Astrocyte of the hippocampus (primary cell): ENCODE data around the gene TMEM63C.
"Not testable (repeated sequence)": the region's sequence is repeated elsewhere in the genome, so short reads cannot be mapped to it uniquely, and the experiment has no call there.

Experiments
- DNase-seq: peaks from one replicate; pipeline ENCODE4 v3.0.0; 2011; ENCODE audit warnings: low read depth, low spot score

The TMEM63C gene

DNA sequence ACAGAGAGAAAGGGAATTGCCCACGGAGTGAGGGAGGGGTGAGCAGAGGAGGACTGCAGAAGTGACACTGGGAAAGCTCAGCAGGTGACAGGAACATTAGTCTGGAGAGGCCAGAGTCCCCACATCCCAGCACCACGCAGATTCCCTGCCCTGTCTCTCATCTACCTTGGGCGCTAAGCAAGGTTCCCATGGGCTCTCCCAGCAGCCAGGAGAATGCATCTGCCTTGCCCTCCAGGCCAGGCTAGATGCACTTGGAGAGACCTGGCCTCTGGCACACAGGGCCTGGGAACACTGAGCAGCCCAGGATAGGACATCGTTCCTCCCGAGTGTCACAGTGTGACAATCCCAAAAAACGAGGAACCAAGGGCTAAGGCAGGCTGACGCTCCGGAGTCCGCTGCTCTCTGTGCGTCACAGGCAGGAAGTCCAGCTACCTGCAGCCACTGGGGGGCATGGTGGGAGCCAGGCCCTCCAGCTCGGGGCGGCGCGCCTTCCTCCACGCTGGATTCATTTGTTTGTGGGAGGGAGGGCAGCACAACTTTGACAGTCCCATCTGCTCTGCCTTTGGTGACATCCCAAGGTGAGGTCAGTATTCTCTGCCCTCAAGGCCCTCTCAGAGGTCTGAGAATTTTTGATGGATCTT, 94.8 kb downstream of the TMEM63C start:
- no peak for DNase-seq

DNA sequence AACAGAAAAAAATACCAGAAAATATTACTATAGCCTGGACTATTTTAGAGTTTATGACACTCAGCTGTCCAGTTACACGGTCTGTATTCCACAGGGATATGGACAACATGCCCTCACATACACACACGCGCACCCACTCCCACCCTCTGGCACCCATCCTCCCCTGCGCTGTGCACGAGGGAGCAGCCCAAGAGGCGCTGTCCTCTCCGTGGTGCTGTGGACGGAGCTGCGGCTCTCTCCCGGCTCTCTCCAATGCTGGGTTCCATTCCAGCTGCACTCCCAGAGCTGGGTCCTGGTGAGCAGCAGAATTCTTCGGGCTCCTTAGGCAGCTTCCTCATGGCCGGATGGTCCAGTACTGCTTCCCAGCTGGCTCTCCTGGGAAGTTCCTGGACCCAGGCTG, 95.4 kb downstream of the TMEM63C start:
- no peak for DNase-seq

GRCh38 chr14:77278461-77279230, 97.0 kb downstream of the TMEM63C start:
- DNase-seq = no peak

DNA sequence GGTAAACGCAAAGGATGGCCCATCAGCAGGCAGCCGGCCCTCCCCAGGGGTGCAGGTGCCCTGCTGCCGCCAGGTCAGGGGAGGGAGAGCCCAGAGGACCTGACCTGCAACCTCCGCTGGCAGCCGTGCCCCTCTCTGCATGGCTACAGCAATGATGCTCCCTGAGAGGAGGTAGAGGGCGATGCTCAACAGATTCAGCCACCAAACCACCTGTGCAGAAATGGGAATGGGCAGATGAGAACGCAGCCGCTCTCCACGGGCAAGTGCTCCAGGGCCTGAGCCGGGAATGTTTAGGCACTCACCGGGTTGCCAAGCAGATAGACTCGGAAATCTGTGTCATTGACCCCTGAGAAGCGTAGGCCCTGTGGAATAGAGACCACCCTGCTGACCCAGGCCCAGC, 98.1 kb downstream of the TMEM63C start:
- no peak for DNase-seq

DNA sequence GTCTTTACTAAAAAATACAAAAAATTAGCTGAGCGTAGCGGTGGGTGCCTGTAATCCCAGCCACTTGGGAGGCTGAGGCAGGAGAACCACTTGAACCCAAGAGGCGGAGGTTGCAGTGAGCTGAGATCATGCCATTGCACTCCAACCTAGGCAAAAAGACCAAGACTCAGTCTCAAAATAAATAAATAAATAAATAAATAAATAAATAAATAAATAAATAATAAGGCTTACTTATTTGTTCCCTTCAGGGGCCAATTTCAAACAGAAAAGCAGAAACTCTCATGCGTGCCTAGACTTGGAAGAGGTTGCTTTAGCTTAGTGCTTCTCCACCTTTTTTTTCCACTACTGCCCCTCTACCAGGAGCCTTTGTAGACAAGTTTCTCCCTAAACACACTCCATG, 99.3 kb downstream of the TMEM63C start:
- DNase-seq = not testable (repeated sequence)

DNA sequence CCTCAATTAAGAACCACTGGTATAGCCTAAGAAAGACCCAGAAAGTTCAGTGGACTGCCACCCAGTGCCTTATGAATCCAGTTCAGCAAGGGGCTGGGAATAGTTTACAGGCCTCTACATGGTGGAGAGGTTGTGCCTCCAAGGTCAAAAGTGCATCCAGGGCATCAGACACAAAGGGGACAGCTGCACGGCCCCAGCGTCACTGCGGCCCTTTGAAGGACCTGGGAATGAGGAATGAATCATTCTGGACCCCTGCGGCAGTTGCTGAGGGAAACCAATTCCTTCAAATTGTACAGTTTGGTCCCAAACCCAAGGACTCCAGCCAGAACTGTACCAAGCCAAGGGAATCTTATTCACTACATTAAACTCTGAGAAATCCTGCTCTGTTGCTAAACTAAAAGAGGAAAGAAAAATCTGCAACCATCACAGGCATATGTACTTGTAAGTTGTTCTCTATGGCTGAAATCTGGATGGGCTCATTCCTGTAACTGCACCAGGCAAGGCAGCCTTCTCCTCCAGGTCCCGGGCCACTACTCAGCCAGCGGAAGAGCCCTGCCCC, 100.3 kb downstream of the TMEM63C start:
- DNase-seq = no peak

DNA sequence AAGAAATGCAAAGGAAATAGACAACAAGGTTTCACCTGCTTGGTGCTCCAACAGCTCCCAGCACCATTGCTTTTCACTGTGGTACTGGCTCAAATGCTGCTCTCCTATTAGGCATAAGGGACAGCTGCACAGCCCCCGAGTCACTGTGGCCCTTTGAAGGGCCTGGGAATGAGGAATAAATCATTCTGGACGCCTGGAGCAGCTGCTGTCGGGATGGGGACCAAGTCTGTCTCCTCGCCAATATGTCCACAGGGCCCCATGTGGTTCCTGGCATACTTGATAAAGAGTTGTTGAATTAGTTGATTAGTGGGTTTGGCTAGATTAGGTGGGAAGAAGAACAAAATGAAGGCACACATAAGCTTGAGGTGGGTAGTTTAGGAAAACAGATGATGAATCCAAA, 102.5 kb downstream of the TMEM63C start:
- no peak for DNase-seq

DNA sequence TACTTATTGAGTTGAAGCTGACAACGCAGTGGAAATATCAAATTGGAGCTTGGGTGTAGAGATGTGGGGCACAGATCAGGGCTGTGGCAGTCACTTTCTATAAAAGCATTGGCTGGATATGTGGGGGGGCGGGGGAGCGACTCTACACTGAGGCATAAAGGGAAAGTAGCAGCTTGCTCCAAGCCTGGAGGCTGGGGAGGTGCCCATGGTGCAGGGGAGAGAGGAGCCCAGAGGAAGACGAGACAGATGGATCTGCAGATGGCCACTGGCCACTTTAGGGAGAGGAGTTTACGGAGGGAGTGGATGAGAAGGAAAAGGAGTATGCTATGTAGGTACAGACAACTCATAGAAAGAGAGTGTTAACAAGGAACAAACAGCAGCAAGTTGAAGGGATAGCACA, 102.9 kb downstream of the TMEM63C start:
- no peak for DNase-seq

GRCh38 chr14:77286576-77286975, 105.0 kb downstream of the TMEM63C start:
- no peak for DNase-seq

GRCh38 chr14:77290705-77291104, 109.1 kb downstream of the TMEM63C start:
- peak; percentile 47 for DNase-seq

DNA sequence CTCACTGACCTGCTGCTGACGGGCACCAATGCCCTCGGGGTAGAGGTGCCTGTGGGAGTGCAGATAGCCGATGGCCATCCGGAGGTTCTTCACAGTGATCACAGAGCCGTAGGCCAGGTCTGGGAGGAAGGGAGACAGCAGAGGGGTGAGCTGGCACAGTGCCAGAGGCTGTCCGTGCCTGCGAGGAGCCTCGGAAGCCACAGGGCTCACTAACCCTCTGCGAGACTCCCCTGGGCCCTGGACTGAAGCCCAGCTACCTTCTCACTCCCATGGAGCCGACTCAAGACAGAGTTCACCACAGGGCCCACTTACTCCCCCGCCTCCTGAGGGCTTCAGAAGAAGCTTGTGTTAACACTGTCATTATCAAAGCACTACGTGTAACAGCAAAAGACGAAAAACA, 114.6 kb downstream of the TMEM63C start:
- no peak for DNase-seq

DNA sequence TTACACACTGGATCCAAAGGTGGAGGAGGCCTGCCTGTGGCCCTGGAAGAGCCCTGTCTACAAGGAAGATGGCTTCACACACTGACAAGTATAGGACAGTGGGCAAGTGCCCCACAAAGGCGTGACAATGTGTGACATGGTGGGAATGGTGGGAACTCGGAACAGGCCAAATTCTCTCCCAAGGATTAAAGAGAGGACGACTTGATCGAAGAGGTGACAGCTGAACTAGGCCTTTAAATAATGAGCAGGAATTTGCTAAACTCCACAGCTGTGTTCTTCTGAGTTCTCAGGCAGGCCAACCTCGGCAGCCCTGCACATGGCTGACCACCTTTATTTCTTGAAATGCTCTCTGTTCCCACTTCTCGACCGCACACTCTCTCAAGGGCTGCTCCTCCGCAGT, 115.3 kb downstream of the TMEM63C start:
- DNase-seq = no peak

DNA sequence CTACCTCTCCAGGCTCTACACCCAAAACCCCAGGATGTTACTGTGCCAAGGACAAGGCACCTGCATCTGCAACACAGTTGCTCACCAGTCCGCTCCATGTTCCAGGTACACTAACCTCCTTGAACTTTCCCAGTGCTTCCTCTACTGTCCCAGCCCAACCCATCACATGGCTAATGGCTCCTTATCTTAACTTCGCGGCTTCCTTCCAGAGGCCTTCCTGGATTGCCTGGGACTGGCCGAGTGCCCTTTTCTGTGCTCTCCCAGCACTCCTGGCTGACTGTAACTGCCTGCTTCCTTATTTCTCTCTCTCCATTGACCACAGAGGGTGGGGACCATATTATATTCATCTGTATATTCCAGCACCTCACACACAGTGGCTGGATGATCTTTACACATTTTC, 118.2 kb downstream of the TMEM63C start:
- DNase-seq = no peak

DNA sequence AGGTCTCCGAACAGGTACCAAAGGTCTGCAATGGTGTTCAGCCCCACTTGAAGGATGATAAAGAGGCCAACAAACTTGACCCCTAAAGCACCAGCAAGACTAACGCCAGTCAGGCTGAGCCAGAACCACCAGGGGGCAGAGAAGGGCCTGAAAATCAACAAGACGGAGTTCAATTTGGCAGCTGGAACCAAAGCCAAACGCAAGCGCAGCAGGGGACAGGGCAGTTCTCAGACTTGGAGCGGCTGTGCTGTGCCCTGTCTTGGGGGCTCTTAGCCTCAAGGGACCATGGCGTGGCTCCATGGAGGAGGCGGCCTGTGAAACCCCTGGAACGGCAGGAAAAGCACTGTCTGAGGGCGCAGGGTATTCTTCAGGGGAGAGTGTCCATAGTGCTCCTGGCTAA, 119.5 kb downstream of the TMEM63C start:
- DNase-seq = peak; percentile 92

DNA sequence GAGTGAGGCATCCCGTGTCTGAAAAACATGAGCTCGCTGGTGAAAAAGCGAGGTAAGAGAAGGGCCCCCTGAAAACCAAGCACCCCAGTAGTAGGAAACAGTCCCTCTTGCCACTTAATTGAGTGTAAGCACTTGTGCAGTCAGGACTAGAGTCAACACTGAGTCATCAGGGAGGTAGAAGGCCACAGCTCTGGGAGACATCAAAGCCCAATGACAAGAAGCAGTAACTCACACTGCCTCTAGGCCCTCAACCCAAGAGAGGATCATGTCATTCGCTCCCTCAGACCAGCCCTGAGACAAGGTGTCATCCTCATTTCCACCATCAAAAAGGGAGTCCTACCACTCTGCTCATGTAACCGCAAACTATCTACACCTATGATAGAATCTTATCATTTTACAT, 121.3 kb downstream of the TMEM63C start:
- DNase-seq = peak; percentile 52

GRCh38 chr14:77303417-77304156, 122.0 kb downstream of the TMEM63C start:
- DNase-seq = peak; percentile 92

DNA sequence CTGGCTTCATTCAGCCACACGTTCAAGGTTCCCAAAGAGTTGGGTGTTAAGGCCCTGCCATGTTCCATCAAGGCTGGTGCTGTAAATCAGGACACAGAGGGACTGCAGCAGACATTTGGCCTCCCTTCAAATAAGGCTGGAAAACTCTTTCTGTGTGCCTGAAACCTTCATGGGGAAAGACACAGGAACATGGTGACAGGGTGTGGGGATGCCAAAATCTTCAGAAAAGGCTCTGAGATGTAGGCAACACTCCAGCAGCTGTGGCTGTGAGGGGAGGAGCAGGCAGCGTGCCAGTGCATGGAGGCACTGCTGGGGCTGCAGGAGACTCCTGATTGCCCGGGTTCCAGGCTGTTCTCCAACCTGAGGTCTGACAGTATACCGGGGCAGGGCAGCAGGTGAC, 124.1 kb downstream of the TMEM63C start:
- no peak for DNase-seq

- DNase-seq = no peak
Measured at GRCh38 chr14:77306416-77306815, 124.8 kb downstream of the TMEM63C start.

DNA sequence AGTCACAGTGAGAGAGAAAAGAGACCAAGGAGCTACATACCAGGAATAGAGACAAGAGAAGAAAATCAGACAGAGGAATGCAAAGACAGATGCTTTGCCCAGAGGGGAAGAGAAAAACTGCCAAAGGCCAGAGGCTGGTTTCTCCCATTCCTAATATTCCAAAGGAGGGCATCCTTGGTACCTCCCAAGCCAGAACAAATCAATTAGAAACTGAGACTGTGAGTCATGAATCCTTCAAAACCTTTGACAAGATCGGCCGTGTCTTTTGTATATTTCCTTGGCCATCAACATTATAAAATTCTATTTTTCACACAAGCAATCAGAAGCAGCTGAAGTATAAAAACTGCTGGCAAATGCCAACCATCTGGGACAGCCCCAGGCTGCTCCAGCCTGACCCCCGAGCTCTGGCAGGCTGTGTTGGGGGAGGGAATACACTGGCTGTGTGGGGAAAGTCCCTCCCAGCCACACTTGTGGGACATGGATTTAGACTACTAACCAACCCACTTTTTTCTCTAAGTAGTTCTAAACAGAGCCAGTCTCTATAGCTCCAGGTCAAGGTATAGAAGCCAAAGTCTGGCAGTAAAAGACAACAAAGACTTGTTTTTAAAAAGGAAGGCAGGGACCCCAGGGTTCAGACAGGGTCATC, 125.4 kb downstream of the TMEM63C start:
- DNase-seq = peak; percentile 65
